ENCODE measurements around the gene MIOS.
"Not testable (repeated sequence)": the region's sequence is repeated elsewhere in the genome, so short reads cannot be mapped to it uniquely, and the experiment has no call there.

MIOS gene

DNA sequence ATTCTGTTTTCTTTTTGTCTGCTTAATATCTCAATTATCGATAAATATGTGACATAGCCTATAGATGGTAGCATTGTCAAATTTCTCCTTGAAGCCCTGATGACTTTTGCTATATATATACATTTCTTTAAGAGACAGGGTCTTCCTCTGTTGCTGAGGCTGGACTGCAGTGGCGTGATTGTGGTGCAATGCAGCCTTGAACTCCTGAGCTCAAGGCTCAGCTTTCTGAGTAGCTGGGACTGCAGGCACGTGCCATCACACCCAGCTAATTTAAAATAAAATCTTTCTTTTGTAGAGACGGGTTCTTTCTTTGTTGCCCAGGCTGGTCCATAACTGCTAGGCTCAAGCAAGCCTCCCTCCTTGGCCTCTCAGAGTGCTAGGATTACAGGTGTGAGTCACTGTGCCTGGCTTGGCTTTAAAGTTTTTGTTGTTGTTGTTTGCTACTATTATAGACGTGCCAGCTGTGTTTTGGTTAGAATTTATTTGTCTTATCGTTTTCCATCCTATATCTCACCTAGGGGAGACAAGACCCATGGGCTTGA, 80.9 kb downstream of the MIOS start:
- no peak for DNase-seq (ENCODE audit: low read depth, low spot score)

DNA sequence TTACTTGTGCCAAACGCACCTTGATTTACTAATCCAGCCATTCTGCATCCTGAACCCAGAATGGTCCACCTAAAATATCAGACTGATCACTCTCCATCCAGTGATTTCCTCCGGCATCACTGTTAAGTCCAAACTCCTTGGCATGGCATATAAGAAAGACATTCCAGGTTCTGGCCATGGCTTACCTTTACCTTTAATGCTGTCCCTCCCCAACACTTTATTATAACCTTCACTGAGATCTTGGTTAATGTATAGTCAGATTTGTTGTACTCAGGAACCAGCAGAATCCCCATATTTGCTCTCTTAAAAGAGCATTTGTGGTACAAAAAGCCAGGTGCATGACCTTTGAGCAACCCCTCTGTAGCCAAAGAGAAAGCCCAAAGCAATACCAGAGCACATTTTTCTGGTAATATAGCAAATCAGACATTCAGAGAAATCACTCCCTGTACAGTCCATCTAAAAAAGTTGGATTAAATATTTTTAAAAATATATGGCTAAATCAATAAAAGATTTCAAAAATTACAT, 84.1 kb downstream of the MIOS start:
- no peak for DNase-seq (ENCODE audit: low read depth, low spot score)

DNA sequence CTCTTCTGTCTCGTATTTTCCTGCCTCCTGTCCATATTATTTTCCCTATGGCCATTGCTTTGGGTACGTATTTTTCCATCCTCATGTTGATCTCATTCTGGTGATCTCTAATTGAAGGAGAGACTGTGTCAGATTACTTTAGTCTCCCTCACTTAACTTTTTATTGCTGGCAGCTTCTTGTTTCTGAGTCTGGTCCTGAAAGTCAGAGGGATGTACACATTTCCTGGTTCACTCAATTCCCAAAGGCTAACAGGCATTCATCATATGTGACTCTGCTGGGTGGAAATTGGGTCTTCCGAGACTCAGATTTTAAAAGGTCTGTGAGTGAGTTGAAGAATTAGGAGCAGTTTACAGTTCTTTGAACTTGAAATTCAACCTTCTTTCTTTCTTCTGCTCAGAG, 84.8 kb downstream of the MIOS start:
- no peak for DNase-seq (ENCODE audit: low read depth, low spot score)

DNA sequence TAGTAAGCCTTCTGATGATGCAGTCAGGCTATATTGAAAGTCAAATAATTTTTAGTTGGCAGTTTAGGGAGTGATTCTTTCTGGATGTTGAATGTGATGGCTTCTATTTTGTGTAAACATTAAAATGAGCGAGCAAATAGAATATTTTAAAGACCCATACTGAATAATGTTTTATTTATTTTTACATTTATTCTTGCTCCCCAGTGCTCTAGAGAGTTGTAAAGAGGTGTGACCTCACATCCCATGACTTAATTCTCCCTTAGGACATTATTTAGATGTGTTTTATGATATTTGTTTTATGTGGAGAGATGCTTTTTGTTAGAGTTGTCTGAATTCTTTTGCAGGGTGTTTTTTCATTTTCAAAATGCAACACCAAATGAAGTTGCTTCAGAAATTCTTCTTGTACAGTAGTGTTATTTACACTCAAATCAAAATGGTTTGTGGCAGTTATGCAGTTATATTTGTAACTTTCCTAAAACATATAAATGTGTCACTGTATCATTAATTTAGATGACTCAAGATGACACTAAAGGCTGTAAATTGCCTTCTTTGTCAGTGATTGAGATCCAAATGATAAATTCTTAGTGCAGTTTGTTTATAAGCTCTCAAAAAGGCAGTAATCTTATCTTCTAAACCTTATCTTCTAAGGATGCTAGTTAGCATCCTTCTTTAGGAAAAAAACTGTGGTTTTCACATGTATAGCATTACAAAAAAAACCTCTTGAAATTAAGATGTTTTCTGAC, 86.3 kb downstream of the MIOS start:
- DNase-seq (ENCODE audit: low read depth, low spot score): no peak

DNA sequence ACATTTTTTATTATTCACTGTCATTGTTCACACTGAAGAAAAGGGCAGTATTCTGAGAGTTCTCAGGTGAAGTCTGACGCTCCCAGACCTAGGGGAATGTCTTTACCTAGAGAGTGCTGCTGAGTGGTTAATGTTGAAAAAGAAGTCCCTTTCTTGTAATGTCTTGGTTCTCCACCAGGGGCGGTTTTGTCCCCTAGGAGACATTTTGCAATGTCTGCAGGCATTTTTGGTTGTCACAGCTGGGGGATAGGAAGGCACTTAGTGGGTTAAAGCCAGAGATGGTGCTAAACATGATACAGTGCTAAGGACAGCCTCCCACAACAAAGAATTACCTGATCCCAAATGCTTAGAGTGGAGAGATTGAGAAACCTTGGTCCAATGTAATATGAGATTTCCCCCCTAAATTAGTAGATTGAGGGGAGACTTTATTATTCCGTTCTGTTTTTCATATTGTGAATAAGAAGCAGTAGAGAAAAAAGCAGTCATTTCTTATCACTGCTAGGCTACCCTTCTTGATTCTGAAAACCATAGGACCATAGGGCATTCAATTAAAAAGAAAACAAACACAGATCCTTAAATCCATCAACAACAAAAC, 87.0 kb downstream of the MIOS start:
- no peak for DNase-seq (ENCODE audit: low read depth, low spot score)

DNA sequence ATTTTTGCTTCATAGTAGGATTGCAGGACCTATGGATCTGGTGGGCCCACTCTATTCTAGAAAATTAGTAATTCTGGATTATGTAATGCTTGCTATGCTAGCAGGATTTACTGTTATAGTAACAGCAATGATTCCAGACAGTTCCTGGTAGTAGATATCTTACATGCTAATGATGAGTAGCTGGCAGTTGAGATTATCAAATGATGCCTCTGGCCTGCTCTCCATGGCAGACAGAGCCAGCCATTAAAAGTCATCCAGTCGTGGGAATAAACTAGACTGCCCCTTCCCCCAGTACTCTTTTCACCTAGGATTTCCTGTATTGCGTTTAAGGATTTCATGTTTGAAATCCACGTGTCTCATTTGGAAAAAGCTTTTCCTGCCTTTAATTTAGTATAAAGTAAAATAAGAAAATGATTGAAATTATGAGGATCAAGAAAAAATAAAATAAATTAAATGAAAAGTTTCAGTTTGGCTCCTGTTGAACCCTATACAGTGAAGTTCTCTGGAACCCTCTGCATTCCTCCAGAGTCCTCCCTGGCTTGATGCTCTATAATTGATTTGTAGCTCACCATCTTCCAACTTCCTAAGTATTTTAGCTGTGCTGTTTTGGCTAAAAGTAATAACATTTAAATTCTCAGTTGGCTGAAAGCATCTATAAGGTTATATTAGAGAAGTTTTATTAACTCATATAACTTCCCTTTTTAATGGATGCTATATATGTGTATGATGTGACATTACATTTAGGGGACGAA, 88.5 kb downstream of the MIOS start:
- DNase-seq (ENCODE audit: low read depth, low spot score): no peak

DNA sequence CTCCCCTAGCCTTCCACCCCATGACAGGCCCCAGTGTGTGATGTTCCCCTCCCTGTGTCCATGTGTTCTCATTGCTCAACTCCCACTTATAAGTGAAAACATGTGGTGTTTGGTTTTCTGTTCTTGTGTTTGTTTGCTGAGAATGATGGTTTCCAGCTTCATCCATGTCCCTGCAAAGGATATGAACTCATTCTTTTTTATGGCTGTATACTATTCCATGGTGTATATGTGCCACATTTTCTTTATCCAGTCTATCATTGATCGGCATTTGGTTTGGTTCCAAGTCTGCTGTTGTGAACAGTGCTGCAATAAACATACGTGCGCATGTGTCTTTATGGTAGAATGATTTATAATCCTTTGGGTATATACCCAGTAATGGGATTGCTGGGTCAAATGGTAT, 89.8 kb downstream of the MIOS start:
- DNase-seq (ENCODE audit: low read depth, low spot score): not testable (repeated sequence)
